Measurements from ENCODE around the gene CDKL1. TPM values are rescaled to one million over a fixed set of nuclear protein-coding genes. Genes with fewer than 3 reads are reported as not detected.

The CDKL1 gene
- total RNA-seq, 1 experiment from 2014 or later: 2.4 TPM

GRCh38 chr14:50345846-50346422 lies 50.7 kb downstream of the CDKL1 start:
- CTCF ChIA-PET: no interaction called here
- Histone ChIP-seq H4K20me1 (ENCODE audit: insufficient read depth) (no peaks in the 10 kb centered on the region), H2AFZ (no peak overlapping the region), H3K36me3 (ENCODE audit: low read depth) (no peaks in the 10 kb centered on the region), H3K4me3 (no peak overlapping the region), H3K27me3 (ENCODE audit: insufficient read depth, low read depth) (no peaks in the 10 kb centered on the region), H3K27ac (no peak overlapping the region), H3F3A (ENCODE audit: insufficient read depth, low read depth) (no peaks in the 10 kb centered on the region), H3K4me1 (replicated peaks; ENCODE audit: insufficient read depth) (peaks cover 13% of the 10 kb centered on the region), H3K9me3 (ENCODE audit: insufficient read depth, low read depth) (peaks cover 4% of the 10 kb centered on the region; the same call in 1 of the 2 replicates), H3K9me2 (ENCODE audit: insufficient read depth) (no peaks in the 10 kb centered on the region), H3K79me2 (ENCODE audit: low read depth) (no peaks in the 10 kb centered on the region), H3K4me2 (no peak overlapping the region)
- POLR2A ChIA-PET (ENCODE audit: unreplicated experiment): no interaction called here
- intact Hi-C loops (cut with micrococcal nuclease; ENCODE audit: unreplicated experiment): loop anchor here (10.0 kb wide), 1 partner anchor 99 kb away; no protein-coding TSS in a partner anchor
- TF ChIP-seq EZH2 (IDR thresholded peaks at IDR 0.05; ENCODE audit: low read depth): no peak
- TF ChIP-seq CTCF (conservative IDR thresholded peaks at IDR 0.05): no peak
- DNase-seq: no peak
- no TSS peak for BruUV-seq (replicated peaks)

GRCh38 chr14:50344876-50345563 lies 51.7 kb downstream of the CDKL1 start:
- Histone ChIP-seq H3K9me3 (ENCODE audit: insufficient read depth, low read depth) (peaks cover 4% of the 10 kb centered on the region; the same call in 1 of the 2 replicates), H3K4me1 (replicated peaks; ENCODE audit: insufficient read depth) (peaks cover 13% of the 10 kb centered on the region), H3K27ac (no peak overlapping the region), H3K9me2 (ENCODE audit: insufficient read depth) (no peaks in the 10 kb centered on the region), H3K79me2 (ENCODE audit: low read depth) (no peaks in the 10 kb centered on the region), H3K4me3 (no peak overlapping the region), H3F3A (ENCODE audit: insufficient read depth, low read depth) (no peaks in the 10 kb centered on the region), H3K27me3 (ENCODE audit: insufficient read depth, low read depth) (no peaks in the 10 kb centered on the region), H4K20me1 (ENCODE audit: insufficient read depth) (no peaks in the 10 kb centered on the region), H3K36me3 (ENCODE audit: low read depth) (no peaks in the 10 kb centered on the region), H2AFZ (no peak overlapping the region), H3K4me2 (no peak overlapping the region)
- ChIA-PET CTCF (interaction anchor here (0.6 kb wide), 2 partner anchors 554 to 872 kb away, joined by 3 read pairs; no protein-coding TSS in a partner anchor), POLR2A (ENCODE audit: unreplicated experiment) (interaction anchor here (0.5 to 0.6 kb wide), 3 partner anchors 86 to 785 kb away, joined by 3 to 4 read pairs (median 3); no protein-coding TSS in a partner anchor)
- intact Hi-C loops (cut with micrococcal nuclease; ENCODE audit: unreplicated experiment): loop anchor here (10.0 kb wide), 1 partner anchor 100 kb away; no protein-coding TSS in a partner anchor
- no peak for DNase-seq
- BruUV-seq (replicated peaks): no TSS peak
- TF ChIP-seq EZH2 (IDR thresholded peaks at IDR 0.05; ENCODE audit: low read depth): no peak
- no peak for TF ChIP-seq CTCF (conservative IDR thresholded peaks at IDR 0.05)

- peaks cover 13% of the 10 kb centered on the region for H3K4me1 ChIP-seq (replicated peaks; ENCODE audit: insufficient read depth)
- H3K9me2 ChIP-seq (ENCODE audit: insufficient read depth): no peaks in the 10 kb centered on the region
- no TSS peak for BruUV-seq (replicated peaks)
- ChIA-PET CTCF (interaction anchor here (0.6 kb wide), 2 partner anchors 554 to 872 kb away, joined by 3 read pairs; no protein-coding TSS in a partner anchor), POLR2A (ENCODE audit: unreplicated experiment) (interaction anchor here (0.6 kb wide), 1 partner anchor 1229 kb away, joined by 4 read pairs; no protein-coding TSS in a partner anchor)
- no peak overlapping the region for H3K27ac ChIP-seq
- no peak overlapping the region for H2AFZ ChIP-seq
- intact Hi-C loops (cut with micrococcal nuclease; ENCODE audit: unreplicated experiment): loop anchor here (10.0 kb wide), 1 partner anchor 101 kb away; no protein-coding TSS in a partner anchor
- peaks cover 4% of the 10 kb centered on the region; the same call in 1 of the 2 replicates for H3K9me3 ChIP-seq (ENCODE audit: insufficient read depth, low read depth)
- no peaks in the 10 kb centered on the region for H3K79me2 ChIP-seq (ENCODE audit: low read depth)
- no peak for DNase-seq
- H3F3A ChIP-seq (ENCODE audit: insufficient read depth, low read depth): no peaks in the 10 kb centered on the region
- TF ChIP-seq CTCF (conservative IDR thresholded peaks at IDR 0.05) (no peak), EZH2 (IDR thresholded peaks at IDR 0.05; ENCODE audit: low read depth) (no peak)
- no peak overlapping the region for H3K4me2 ChIP-seq
- no peaks in the 10 kb centered on the region for H3K27me3 ChIP-seq (ENCODE audit: insufficient read depth, low read depth)
- H3K4me3 ChIP-seq: no peak overlapping the region
- H4K20me1 ChIP-seq (ENCODE audit: insufficient read depth): no peaks in the 10 kb centered on the region
- H3K36me3 ChIP-seq (ENCODE audit: low read depth): no peaks in the 10 kb centered on the region
Measured at GRCh38 chr14:50344116-50344775, 52.4 kb downstream of the CDKL1 start.
